Measurements from ENCODE around the gene SMC4.

GRCh38 chr3:160435747-160436146, 36.3 kb downstream of the SMC4 start:
- TF ChIP-seq GATAD2A (CRISPR knock-in tag; IDR thresholded peaks at IDR 0.05) (no peak), RXRA (CRISPR knock-in tag; IDR thresholded peaks at IDR 0.05) (no peak), GMEB1 (CRISPR knock-in tag; IDR thresholded peaks at IDR 0.05; ENCODE audit: borderline replicate concordance) (no peak), EP300 (IDR thresholded peaks at IDR 0.05; ENCODE audit: low read depth in 2 of 2, low read length in 2 of 2) (no peak), EP300 (CRISPR knock-in tag; IDR thresholded peaks at IDR 0.05; ENCODE audit: borderline replicate concordance) (no peak), SP1 (IDR thresholded peaks at IDR 0.05) (no peak), SP1 (CRISPR knock-in tag; IDR thresholded peaks at IDR 0.05) (no peak), ZBTB21 (CRISPR knock-in tag; IDR thresholded peaks at IDR 0.05) (no peak), SIN3A (IDR thresholded peaks at IDR 0.05; ENCODE audit: borderline replicate concordance, low read depth, low read length) (no peak), CHD2 (IDR thresholded peaks at IDR 0.05; ENCODE audit: low read depth, low read length) (no peak), SALL2 (CRISPR knock-in tag; IDR thresholded peaks at IDR 0.05) (no peak), ZNF264 (CRISPR knock-in tag; IDR thresholded peaks at IDR 0.05) (no peak), CTCF (CRISPR knock-in tag; IDR thresholded peaks at IDR 0.05) (no peak)
